Measurements from ENCODE around the gene GALT.

GRCh38 chr9:34687276-34688030 is 41.0 kb downstream of the GALT start:
- no peak for TF ChIP-seq POLR2A (IDR thresholded peaks at IDR 0.05)
- TF ChIP-seq, protein P1, sequence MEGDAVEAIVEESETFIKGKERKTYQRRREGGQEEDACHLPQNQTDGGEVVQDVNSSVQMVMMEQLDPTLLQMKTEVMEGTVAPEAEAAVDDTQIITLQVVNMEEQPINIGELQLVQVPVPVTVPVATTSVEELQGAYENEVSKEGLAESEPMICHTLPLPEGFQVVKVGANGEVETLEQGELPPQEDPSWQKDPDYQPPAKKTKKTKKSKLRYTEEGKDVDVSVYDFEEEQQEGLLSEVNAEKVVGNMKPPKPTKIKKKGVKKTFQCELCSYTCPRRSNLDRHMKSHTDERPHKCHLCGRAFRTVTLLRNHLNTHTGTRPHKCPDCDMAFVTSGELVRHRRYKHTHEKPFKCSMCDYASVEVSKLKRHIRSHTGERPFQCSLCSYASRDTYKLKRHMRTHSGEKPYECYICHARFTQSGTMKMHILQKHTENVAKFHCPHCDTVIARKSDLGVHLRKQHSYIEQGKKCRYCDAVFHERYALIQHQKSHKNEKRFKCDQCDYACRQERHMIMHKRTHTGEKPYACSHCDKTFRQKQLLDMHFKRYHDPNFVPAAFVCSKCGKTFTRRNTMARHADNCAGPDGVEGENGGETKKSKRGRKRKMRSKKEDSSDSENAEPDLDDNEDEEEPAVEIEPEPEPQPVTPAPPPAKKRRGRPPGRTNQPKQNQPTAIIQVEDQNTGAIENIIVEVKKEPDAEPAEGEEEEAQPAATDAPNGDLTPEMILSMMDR (IDR thresholded peaks at IDR 0.05), result no peak
